HepG2 (cell line): ENCODE results near the gene TSPAN11. TPM values are rescaled to one million over a fixed set of nuclear protein-coding genes. Genes with fewer than 3 reads are reported as not detected.

Experiments
- ATAC-seq: fragments of 200-7000 bp; cut with Tn5 transposase; 3 replicates; pipeline ENCODE4 v1.9.1; 2020; ENCODE audit warnings: mild to moderate bottlenecking, moderate library complexity
- BruUV-seq: library from RNA; stranded (reverse); fragments of 400-500 nt; replicated peaks from 2 replicates; lab custom pipeline; 2021; lab: Mats Ljungman, UMichigan
- CTCF ChIA-PET: fragments of 300-600 bp; formaldehyde crosslinking; extraction: SDS; loops from one replicate; lab custom pipeline; 2021; ENCODE audit warnings: low total read pairs, inconsistent platforms, low intra/inter-chr PET ratio; lab: Yijun Ruan, JAX
- POLR2A ChIA-PET: fragments of 350-600 bp; sonication (Branson Sonifier 250); formaldehyde crosslinking; loops from one replicate; lab custom pipeline; 2020; ENCODE audit warnings: antibody characterized with exemption, inconsistent platforms; lab: Yijun Ruan, JAX
- DNase-seq: peaks from one replicate; pipeline ENCODE4 v3.0.0-alpha.2; 2015; ENCODE audit warnings: low spot score
- FAIRE-seq: peaks from 3 replicates; lab custom pipeline; 2011; peaks lifted over from hg19 to GRCh38; lab: Jason Lieb, UNC
- H2AFZ ChIP-seq: one replicate; pipeline ENCODE4 v1.6.1; 2011; ENCODE audit warnings: low read length, inconsistent platforms
- H3K27ac ChIP-seq: fragments of 300-600 bp; 3 replicates; pipeline ENCODE4 v1.8.0; 2011; ENCODE audit warnings: mixed run types, mild to moderate bottlenecking, mixed read lengths, low read length, inconsistent platforms; ENCODE audit not compliant: insufficient read depth; ENCODE audit errors: extremely low read length
- H3K27me3 ChIP-seq, 2 experiments: fragments of 200-600 bp in 1 of 2; 2 replicates in 1 of 2; 3 replicates in 1 of 2; pipeline versions ENCODE4 v1.6.0 to v1.8.0; 2011; ENCODE audit warnings: low read length in 2 of 2, mild to moderate bottlenecking in 2 of 2, moderate library complexity in 2 of 2, inconsistent platforms in 1 of 2; ENCODE audit not compliant: insufficient read depth in 2 of 2, control insufficient read depth in 1 of 2
- H3K36me3 ChIP-seq, 2 experiments: fragments of 200-600 bp in 1 of 2; replicated peaks in 1 of 2; 2 replicates in 1 of 2; 3 replicates in 1 of 2; pipeline versions ENCODE4 v1.5.1 to v1.8.0; 2011; ENCODE audit warnings: low read length in 2 of 2, inconsistent platforms in 1 of 2; ENCODE audit not compliant: insufficient read depth in 2 of 2, control insufficient read depth in 1 of 2
- H3K4me1 ChIP-seq: 2 replicates; pipeline ENCODE4 v1.5.1; 2012; ENCODE audit warnings: low read length, inconsistent platforms; ENCODE audit not compliant: insufficient read depth
- H3K4me2 ChIP-seq: 2 replicates; pipeline ENCODE4 v1.6.0; 2011; ENCODE audit warnings: low read depth, low read length, inconsistent platforms
- H3K4me3 ChIP-seq, 3 experiments: fragments of 200-600 bp in 1 of 3; sonication (generic), shearing (Covaris generic) in 1 of 3; replicated peaks in 1 of 3; 2 replicates each; pipeline ENCODE4 v1.5.1; 2011 to 2016; ENCODE audit warnings: low read length in 3 of 3, inconsistent platforms in 2 of 3, low read depth in 2 of 3, mild to moderate bottlenecking in 2 of 3, control low read depth in 1 of 3, mixed read lengths in 1 of 3; ENCODE audit not compliant: insufficient read depth in 1 of 3
- H3K79me2 ChIP-seq: one replicate; pipeline ENCODE4 v1.6.1; 2011; ENCODE audit warnings: low read length, inconsistent platforms; ENCODE audit not compliant: insufficient read depth
- H3K9ac ChIP-seq: 2 replicates; pipeline ENCODE4 v1.6.0; 2011; ENCODE audit warnings: mild to moderate bottlenecking, low read depth, low read length, inconsistent platforms; ENCODE audit not compliant: insufficient read depth
- H3K9me3 ChIP-seq: 2 replicates; pipeline ENCODE4 v1.5.1; 2012; ENCODE audit warnings: mild to moderate bottlenecking, low read length
- H4K20me1 ChIP-seq: 2 replicates; pipeline ENCODE4 v1.6.0; 2011; ENCODE audit warnings: inconsistent platforms, mild to moderate bottlenecking, low read length, moderate library complexity; ENCODE audit not compliant: insufficient read depth
- CCAR2 ChIP-seq: fragments of 200-400 bp; formaldehyde crosslinking; optimal IDR thresholded peaks from 2 replicates; pipeline ENCODE3; 2018; ENCODE audit warnings: low read depth, mild to moderate bottlenecking, low read length, moderate library complexity
- ELF4 ChIP-seq: sonication (generic); formaldehyde crosslinking; IDR thresholded peaks from 2 replicates; pipeline ENCODE4 v1.5.0; 2020; ENCODE audit warnings: missing genetic modification reagents, mild to moderate bottlenecking, moderate library complexity, borderline replicate concordance
- FOXP1 ChIP-seq, 2 experiments: fragments of 450-650 bp in 1 of 2; IDR thresholded peaks; 2 replicates each; pipeline ENCODE4 v1.6.1; 2017 to 2018; ENCODE audit warnings: antibody characterized with exemption in 1 of 2
- HMG20A ChIP-seq: IDR thresholded peaks from 2 replicates; pipeline ENCODE4 v1.6.1; 2016; ENCODE audit warnings: borderline replicate concordance
- HMGXB4 ChIP-seq, 2 experiments: sonication (generic) in 1 of 2; formaldehyde crosslinking in 1 of 2; IDR thresholded peaks; 2 replicates each; pipeline versions ENCODE4 v1.4.0 to v1.6.1; 2018 to 2020; ENCODE audit warnings: missing genetic modification reagents in 2 of 2, borderline replicate concordance in 1 of 2, low read depth in 1 of 2, mild to moderate bottlenecking in 1 of 2, missing biosample characterization in 1 of 2
- MAZ ChIP-seq, 2 experiments: sonication (generic) in 1 of 2; formaldehyde crosslinking in 1 of 2; IDR thresholded peaks; 2 replicates each; pipeline versions ENCODE4 v1.5.0 to v1.6.1; 2012 to 2020; ENCODE audit warnings: low read depth in 2 of 2, mild to moderate bottlenecking in 2 of 2, borderline replicate concordance in 1 of 2, improper control_type of control experiment in 1 of 2, low read length in 1 of 2, missing genetic modification reagents in 1 of 2, moderate library complexity in 1 of 2
- MYNN ChIP-seq: sonication (generic); formaldehyde crosslinking; IDR thresholded peaks from 2 replicates; pipeline ENCODE4 v1.4.0; 2020; ENCODE audit warnings: mild to moderate bottlenecking, low read depth, missing genetic modification reagents
- MZF1 ChIP-seq: sonication (generic); formaldehyde crosslinking; IDR thresholded peaks from 2 replicates; pipeline ENCODE4 v1.8.1; 2023; ENCODE audit warnings: mild to moderate bottlenecking, missing genetic modification reagents, borderline replicate concordance
- RARA ChIP-seq: IDR thresholded peaks from 2 replicates; pipeline ENCODE4 v1.6.1; 2016; ENCODE audit warnings: missing genetic modification reagents, missing compliant biosample characterization
- RARG ChIP-seq: sonication (generic); formaldehyde crosslinking; IDR thresholded peaks from 2 replicates; pipeline ENCODE4 v1.4.0; 2020; ENCODE audit warnings: low read depth, mild to moderate bottlenecking, missing genetic modification reagents
- RFX1 ChIP-seq: fragments of 450-650 bp; IDR thresholded peaks from 2 replicates; pipeline ENCODE4 v1.6.1; 2017
- SAFB2 ChIP-seq: sonication (generic); formaldehyde crosslinking; IDR thresholded peaks from 2 replicates; pipeline ENCODE4 v1.5.1; 2020; ENCODE audit warnings: missing genetic modification reagents, low read depth, mild to moderate bottlenecking, borderline replicate concordance
- U2AF2 ChIP-seq: fragments of 200-400 bp; formaldehyde crosslinking; IDR thresholded peaks from 2 replicates; pipeline ENCODE4 v1.6.1; 2017; ENCODE audit warnings: low read depth, mild to moderate bottlenecking, low read length
- ZBTB38 ChIP-seq: sonication (generic); formaldehyde crosslinking; IDR thresholded peaks from 2 replicates; pipeline ENCODE4 v1.5.1; 2020; ENCODE audit warnings: mild to moderate bottlenecking, missing genetic modification reagents
- ZNF326 ChIP-seq: sonication (generic); formaldehyde crosslinking; IDR thresholded peaks from 2 replicates; pipeline ENCODE4 v1.4.0; 2020; ENCODE audit warnings: missing genetic modification reagents, borderline replicate concordance
- ZNF350 ChIP-seq: sonication (generic); formaldehyde crosslinking; IDR thresholded peaks from 2 replicates; pipeline ENCODE4 v1.4.0; 2020; ENCODE audit warnings: mild to moderate bottlenecking, low read depth, missing genetic modification reagents, borderline replicate concordance
- ZNF598 ChIP-seq: sonication (generic); formaldehyde crosslinking; IDR thresholded peaks from 2 replicates; pipeline ENCODE4 v1.5.1; 2020; ENCODE audit warnings: mild to moderate bottlenecking, missing genetic modification reagents, borderline replicate concordance
- ZNF614 ChIP-seq: IDR thresholded peaks from 2 replicates; pipeline ENCODE4 v1.6.1; 2018; ENCODE audit warnings: missing biosample characterization, missing genetic modification reagents, inconsistent platforms, borderline replicate concordance
- ZNF616 ChIP-seq: sonication (generic); formaldehyde crosslinking; IDR thresholded peaks from 2 replicates; pipeline ENCODE4 v1.5.0; 2020; ENCODE audit warnings: low read depth, mild to moderate bottlenecking, missing genetic modification reagents
- ZNF781 ChIP-seq: sonication (generic); formaldehyde crosslinking; IDR thresholded peaks from 2 replicates; pipeline ENCODE4 v1.5.1; 2020; ENCODE audit warnings: borderline replicate concordance, mild to moderate bottlenecking, missing genetic modification reagents; ENCODE audit errors: not compliant biosample characterization
- ZNF878 ChIP-seq: sonication (generic); formaldehyde crosslinking; IDR thresholded peaks from 2 replicates; pipeline ENCODE4 v1.8.1; 2023; ENCODE audit warnings: mild to moderate bottlenecking, missing genetic modification reagents, moderate library complexity
- WGBS: methylation state at CpG from one replicate; pipeline ENCODE4 v1.1.6; 2017; ENCODE audit warnings: low lambda C conversion rate; 5-methylcytosine and 5-hydroxymethylcytosine counted together
- in situ Hi-C: cut with HindIII; loops from 2 replicates; pipeline ENCODE4 v1.10.0; 2017; ENCODE audit warnings: low pct_unique_long_range_greater_than_20kb; ENCODE audit not compliant: extremely low pct_ligation_motif_present
- intact Hi-C: fragments of 100-400 bp; cut with micrococcal nuclease; formaldehyde crosslinking; loops from one replicate; pipeline ENCODE4 v1.10.0; 2022; ENCODE audit not compliant: unreplicated experiment
- polyA plus RNA-seq, 8 experiments: library from polyadenylated mRNA; depleted of rRNA in 3 of 8; stranded (reverse) in 7 of 8; unstranded in 1 of 8; fragments of >200 nt; fragmentation: Illumina TruSeq in 4 of 8; extraction: Trizol in 4 of 8; gene quantifications; 2 replicates each; pipeline versions ENCODE4 v1.2.1 to v1.2.3, GENCODE V29; 2011 to 2016; ENCODE audit warnings: low read depth in 4 of 8, missing spikeins in 1 of 8, mixed read lengths in 1 of 8; ENCODE audit not compliant: insufficient read depth in 1 of 8
- total RNA-seq, 5 experiments: library from RNA; depleted of rRNA; stranded (reverse); fragments of >200 nt; fragmentation: Illumina TruSeq; extraction: Trizol; gene quantifications; 2 replicates each; pipeline ENCODE4 v1.2.3, GENCODE V29; 2016; ENCODE audit warnings: low read depth in 1 of 5

The TSPAN11 gene
- total and polyA plus RNA-seq, 2 of the 13 experiments (the other 11 are each of a cell fraction or from before 2014, with no cell fraction given) = 0.01 to 0.07 TPM

- TF ChIP-seq HMG20A = no peak
- TF ChIP-seq HMGXB4 (CRISPR knock-in tag; IDR thresholded peaks at IDR 0.05; ENCODE audit: borderline replicate concordance in 1 of 2, low read depth in 1 of 2) = no peak
- no peak for TF ChIP-seq RARG (CRISPR knock-in tag)
- no peak for TF ChIP-seq ZBTB38 (CRISPR knock-in tag)
- no peak for TF ChIP-seq RFX1
- no peak for TF ChIP-seq MYNN
- no peak for TF ChIP-seq MAZ (IDR thresholded peaks at IDR 0.05; ENCODE audit: borderline replicate concordance, low read depth, low read length)
- TF ChIP-seq MAZ (CRISPR knock-in tag; IDR thresholded peaks at IDR 0.05; ENCODE audit: low read depth) = no peak
- no peak for TF ChIP-seq ZNF878
These were observed 76.5 kb downstream of the TSPAN11 start (continued) for GRCh38 chr12:31002999-31003398.

GRCh38 chr12:31003861-31004640, 77.5 kb downstream of the TSPAN11 start:
- DNase-seq = no peak
- no peak overlapping the region for H3K27ac ChIP-seq
- BruUV-seq = no TSS peak
- H3K4me1 ChIP-seq = no peaks in the 10 kb centered on the region
- FAIRE-seq = no peak
- no peaks in the 10 kb centered on the region for H3K9me3 ChIP-seq
- intact Hi-C loops (no loop called here), in situ Hi-C loops (no loop called here)
- no peak overlapping the region for H2AFZ ChIP-seq
- H3K4me2 ChIP-seq = no peak overlapping the region
- WGBS = 26% methylated on average over 7 of the region's 7 CpGs
- ChIA-PET POLR2A (no interaction called here), CTCF (no interaction called here)
- peaks cover 0 to 3% of the 10 kb centered on the region in 2 experiments; a peak in 3 of 5 replicates for H3K27me3 ChIP-seq
- H3K36me3 ChIP-seq = no peaks in the 10 kb centered on the region
- ATAC-seq = no peak
- no peaks in the 10 kb centered on the region for H4K20me1 ChIP-seq
- no peaks in the 10 kb centered on the region for H3K79me2 ChIP-seq
- H3K4me3 ChIP-seq = no peak overlapping the region
- H3K9ac ChIP-seq = no peak overlapping the region
- TF ChIP-seq FOXP1 (IDR thresholded peaks at IDR 0.05) (no peak), FOXP1 (CRISPR knock-in tag; IDR thresholded peaks at IDR 0.05) (no peak), ZNF614 (no peak), ZNF781 (CRISPR knock-in tag) (no peak), ELF4 (CRISPR knock-in tag) (no peak), ZNF616 (no peak), ZNF598 (CRISPR knock-in tag) (no peak), U2AF2 (no peak), RARA (CRISPR knock-in tag) (no peak), ZNF326 (CRISPR knock-in tag) (no peak), ZNF350 (CRISPR knock-in tag) (no peak), SAFB2 (CRISPR knock-in tag) (no peak), MZF1 (CRISPR knock-in tag) (no peak), CCAR2 (no peak)
